ENCODE results near the gene TTLL10.
"Not testable (repeated sequence)": the region's sequence is repeated elsewhere in the genome, so short reads cannot be mapped to it uniquely, and the experiment has no call there.

TTLL10 gene

DNA sequence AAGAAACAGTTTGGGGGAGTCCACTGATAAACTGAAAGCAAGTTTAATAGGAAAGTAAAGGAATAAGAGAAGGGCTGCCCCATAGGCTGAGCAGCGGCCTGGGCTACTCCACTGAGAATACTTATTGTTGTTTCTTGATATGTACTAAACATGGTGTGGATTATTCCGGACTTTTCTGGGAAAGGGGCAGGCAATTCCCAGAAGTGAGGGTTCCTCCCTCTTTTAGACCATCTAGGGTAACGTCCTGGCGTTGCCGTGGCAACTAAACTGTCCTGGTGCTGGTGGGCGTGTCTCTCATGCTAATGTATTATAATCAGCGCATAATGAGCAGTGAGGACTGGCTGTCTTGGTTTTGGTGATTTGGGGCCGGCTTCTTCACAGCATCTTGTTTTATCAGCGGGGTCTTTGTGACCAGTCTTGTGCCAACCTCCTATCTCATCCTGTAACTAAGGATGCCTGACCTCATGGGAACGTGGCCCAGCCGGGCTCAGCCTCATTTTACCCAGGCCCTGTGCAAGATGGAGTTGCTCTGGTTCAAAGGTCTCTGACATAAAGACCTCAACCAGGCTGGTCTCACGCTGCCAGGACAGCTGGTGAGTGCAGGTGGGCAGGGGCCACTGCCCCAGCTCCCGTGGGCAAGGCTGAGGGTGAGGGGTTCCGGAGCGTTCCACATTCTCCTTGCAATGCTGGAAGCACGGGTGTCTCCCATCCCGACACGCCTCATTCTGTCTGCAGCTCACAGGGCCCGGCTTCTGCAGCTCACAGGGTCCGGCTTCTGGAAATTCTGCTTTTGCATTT is 38.1 kb upstream of the TTLL10 start:
- no peak for DNase-seq (ENCODE audit: low read depth)
- TF ChIP-seq, protein P1, sequence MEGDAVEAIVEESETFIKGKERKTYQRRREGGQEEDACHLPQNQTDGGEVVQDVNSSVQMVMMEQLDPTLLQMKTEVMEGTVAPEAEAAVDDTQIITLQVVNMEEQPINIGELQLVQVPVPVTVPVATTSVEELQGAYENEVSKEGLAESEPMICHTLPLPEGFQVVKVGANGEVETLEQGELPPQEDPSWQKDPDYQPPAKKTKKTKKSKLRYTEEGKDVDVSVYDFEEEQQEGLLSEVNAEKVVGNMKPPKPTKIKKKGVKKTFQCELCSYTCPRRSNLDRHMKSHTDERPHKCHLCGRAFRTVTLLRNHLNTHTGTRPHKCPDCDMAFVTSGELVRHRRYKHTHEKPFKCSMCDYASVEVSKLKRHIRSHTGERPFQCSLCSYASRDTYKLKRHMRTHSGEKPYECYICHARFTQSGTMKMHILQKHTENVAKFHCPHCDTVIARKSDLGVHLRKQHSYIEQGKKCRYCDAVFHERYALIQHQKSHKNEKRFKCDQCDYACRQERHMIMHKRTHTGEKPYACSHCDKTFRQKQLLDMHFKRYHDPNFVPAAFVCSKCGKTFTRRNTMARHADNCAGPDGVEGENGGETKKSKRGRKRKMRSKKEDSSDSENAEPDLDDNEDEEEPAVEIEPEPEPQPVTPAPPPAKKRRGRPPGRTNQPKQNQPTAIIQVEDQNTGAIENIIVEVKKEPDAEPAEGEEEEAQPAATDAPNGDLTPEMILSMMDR (IDR thresholded peaks at IDR 0.05; ENCODE audit: low read depth, low read length, missing control alignments) = no peak
- no peak overlapping the region for H3K4me3 ChIP-seq (ENCODE audit: low read depth, low read length)

DNA sequence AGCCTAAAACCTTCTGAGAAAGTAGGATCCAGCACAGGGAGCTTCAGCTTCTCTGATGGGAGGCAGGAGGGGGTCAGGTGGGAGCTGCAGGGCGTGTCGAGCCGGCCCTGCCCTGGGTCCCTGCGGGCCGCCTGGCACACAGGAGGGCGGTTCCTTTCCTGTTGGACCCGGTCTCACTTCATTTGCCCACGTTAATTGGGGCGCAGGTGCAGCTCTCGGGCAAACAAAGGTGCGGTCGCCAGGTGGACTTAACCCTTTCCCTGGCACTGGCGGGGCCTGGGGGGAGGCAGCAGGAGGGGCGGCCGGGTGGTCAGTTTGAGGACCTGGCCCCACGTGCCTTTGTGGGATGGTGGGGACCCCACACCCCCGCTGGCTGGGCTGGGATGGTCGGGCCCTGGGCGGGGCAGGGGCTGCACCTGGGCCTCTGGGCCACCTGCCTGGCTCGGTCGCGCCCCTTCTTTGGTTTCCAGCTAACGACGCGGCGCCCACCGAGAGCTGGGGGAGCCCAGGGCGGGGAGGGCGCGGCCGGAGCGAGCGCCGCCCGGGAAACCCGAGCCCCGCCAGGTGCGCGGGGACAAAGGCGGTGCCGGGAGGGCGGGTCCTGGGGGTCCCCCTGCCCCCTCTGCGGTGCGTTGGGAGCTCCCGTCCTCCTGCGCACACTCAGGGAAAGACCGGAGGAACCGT is 37.0 kb upstream of the TTLL10 start:
- no peak overlapping the region for H3K4me3 ChIP-seq (ENCODE audit: low read depth, low read length)
- DNase-seq (ENCODE audit: low read depth) = no peak
- TF ChIP-seq, protein P1 (IDR thresholded peaks at IDR 0.05; ENCODE audit: low read depth, low read length, missing control alignments) = no peak

DNA sequence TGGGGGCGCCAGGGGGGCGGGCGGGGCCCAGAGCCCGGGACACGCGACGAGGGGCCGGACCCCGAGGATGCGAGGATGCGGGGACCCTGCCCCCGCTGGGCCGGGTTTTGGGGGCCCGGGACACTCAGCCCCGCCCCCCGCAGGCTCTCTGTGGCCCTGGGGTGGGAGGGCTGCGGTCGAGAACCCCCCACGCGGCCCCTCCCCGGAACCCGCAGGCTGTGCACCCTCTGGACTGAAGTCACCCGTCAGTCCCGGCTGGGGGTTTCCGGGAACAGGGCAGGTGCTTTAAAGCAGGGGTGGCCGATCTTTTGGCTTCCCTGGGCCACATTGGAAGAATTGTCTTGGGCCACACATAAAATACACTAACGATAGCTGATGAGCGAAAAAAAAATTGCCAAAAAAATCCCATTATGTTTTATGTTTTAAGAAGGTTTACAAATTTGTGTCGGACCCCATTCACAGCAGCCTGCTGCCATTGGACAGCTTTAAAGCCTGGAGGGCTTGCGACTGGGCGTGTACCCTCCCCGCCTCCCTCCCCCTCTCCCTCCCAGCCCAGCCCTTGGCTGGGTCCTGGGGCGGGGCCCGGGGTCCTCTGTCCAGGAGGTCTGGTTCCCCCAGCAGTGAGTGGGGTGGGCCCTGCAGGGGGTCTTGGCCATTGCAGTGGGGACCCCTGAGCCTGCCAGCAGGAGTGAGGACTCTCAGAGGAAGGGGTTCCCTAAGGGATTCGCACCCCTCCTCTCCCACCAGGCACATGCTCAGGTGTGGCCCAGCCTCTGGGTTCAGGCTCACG is 36.2 kb upstream of the TTLL10 start:
- DNase-seq (ENCODE audit: low read depth) = no peak
- no peak overlapping the region for H3K4me3 ChIP-seq (ENCODE audit: low read depth, low read length)
- TF ChIP-seq, protein P1 (IDR thresholded peaks at IDR 0.05; ENCODE audit: low read depth, low read length, missing control alignments) = no peak

DNA sequence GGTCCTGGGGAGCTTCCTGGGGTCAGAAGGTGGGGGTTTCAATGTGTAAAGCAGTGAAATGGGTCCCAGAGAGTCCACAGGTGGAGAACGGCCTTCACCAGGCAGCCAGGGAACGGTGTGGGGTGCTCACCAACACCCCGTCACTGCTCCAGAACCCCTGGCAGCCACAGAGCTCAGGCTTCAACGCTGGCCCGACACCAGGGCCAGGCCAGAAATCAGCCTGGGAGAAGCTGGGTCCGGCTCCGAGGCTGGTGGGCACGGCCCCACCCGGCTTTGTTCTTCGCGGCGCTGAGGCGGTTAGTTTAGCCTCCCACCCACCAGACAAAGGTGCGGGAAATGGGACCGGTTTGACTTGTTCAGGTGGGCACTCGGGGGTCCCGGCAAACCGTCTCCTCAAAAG is 33.0 kb upstream of the TTLL10 start:
- DNase-seq (ENCODE audit: low read depth) = no peak
- TF ChIP-seq, protein P1 (IDR thresholded peaks at IDR 0.05; ENCODE audit: low read depth, low read length, missing control alignments) = no peak
- H3K4me3 ChIP-seq (ENCODE audit: low read depth, low read length) = no peak overlapping the region

DNA sequence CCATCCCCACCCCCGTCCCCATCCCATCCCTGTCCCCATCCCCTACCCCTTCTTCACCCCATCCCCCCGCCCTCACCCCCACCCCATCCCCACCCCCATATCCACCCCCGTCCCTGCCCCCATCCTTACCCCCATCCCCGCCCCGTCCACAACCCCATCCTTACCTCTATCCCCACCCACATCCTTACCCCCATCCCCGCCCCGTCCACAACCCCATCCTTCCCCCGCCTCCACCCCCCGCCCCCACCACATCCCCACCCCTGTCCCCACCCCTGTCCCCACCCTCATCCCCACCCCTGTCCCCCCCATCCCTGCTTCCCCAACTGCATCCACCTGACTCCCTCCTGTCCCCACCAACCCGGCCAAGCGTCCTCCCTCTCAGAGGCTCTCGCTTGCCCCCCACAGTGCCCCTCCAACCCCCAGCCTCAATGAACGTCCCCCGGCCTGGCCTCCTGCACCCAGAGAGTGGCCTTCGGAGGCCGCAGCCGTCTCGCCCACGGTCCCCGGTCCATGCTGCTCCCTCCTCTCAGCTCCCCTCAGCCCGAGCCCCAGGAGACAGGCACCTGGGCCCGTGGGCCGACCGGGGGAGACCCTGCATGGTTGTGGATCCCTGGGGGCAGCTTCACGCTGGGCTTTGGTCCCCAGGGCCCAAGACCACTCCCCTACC is 32.3 kb upstream of the TTLL10 start:
- H3K4me3 ChIP-seq (ENCODE audit: low read depth, low read length) = no peak overlapping the region
- TF ChIP-seq, protein P1 (IDR thresholded peaks at IDR 0.05; ENCODE audit: low read depth, low read length, missing control alignments) = no peak
- no peak for DNase-seq (ENCODE audit: low read depth)

DNA sequence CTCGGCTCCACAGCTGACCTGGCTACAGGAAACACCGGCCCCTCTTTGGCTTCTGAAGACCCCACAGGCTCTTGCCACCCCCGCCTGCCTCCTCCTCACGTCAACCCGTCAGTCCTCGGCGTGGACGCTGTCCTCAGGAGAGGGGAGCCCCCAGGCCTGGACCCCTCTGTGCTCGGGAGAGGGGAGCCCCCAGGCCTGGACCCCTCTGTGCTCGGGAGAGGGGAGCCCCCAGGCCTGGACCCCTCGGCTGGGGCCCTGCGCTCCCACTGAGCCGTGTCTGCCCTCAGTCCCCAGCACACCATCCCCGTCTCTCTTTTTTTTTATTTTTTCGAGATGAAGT is 31.8 kb upstream of the TTLL10 start:
- H3K4me3 ChIP-seq (ENCODE audit: low read depth, low read length) = no peak overlapping the region
- TF ChIP-seq, protein P1 (IDR thresholded peaks at IDR 0.05; ENCODE audit: low read depth, low read length, missing control alignments) = no peak
- no peak for DNase-seq (ENCODE audit: low read depth)

DNA sequence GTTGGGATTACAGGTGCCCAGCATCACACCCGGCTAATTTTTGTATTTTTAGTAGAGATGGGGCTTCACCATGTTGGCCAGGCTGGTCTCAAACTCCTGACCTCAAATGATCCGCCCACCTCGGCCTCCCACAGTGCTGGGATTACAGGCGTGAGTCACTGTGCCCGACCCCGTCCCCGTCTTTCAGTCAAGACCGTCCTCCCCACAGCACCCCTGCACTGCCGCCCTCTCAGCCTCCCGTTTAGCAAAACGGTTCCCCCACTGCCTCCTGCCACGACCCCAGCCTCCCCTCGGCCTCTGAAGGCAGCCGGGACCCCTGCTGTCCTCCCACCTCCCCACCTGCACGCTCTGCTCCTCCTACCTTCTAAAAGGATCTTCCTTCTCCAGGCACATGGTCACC is 31.3 kb upstream of the TTLL10 start:
- H3K4me3 ChIP-seq (ENCODE audit: low read depth, low read length); DNase-seq (ENCODE audit: low read depth): not testable (repeated sequence)
